GM06990 (cell line): ENCODE results near the gene CHST2.

Source experiments
- DNase-seq: peaks from one replicate; pipeline ENCODE4 v3.0.0-alpha.2; 2011; ENCODE audit not compliant: insufficient read length; ENCODE audit errors: extremely low read depth
- H3K27me3 ChIP-seq: replicated peaks from 2 replicates; pipeline ENCODE4 v1.6.0; 2011; ENCODE audit warnings: low read length; ENCODE audit not compliant: control insufficient read depth, insufficient read depth
- H3K36me3 ChIP-seq: 2 replicates; pipeline ENCODE4 v1.5.1; 2011; ENCODE audit warnings: low read length; ENCODE audit not compliant: control insufficient read depth, insufficient read depth
- H3K4me3 ChIP-seq: replicated peaks from 2 replicates; pipeline ENCODE4 v1.5.1; 2011; ENCODE audit warnings: low read depth, mild to moderate bottlenecking, control low read depth, low read length
- CTCF ChIP-seq: IDR thresholded peaks from 2 replicates; pipeline ENCODE4 v1.5.1; 2011; ENCODE audit warnings: low read length, control low read depth, mild to moderate bottlenecking, inconsistent platforms; ENCODE audit not compliant: insufficient read depth, poor library complexity, severe bottlenecking

Gene CHST2

GRCh38 chr3:143170074-143170473, 50.5 kb downstream of the CHST2 start:
- Histone ChIP-seq H3K27me3 (no peaks in the 10 kb centered on the region), H3K36me3 (no peaks in the 10 kb centered on the region), H3K4me3 (no peak overlapping the region)
- no peak for TF ChIP-seq CTCF
- no peak for DNase-seq

GRCh38 chr3:143170676-143171075, 51.1 kb downstream of the CHST2 start:
- no peak for TF ChIP-seq CTCF
- DNase-seq = no peak
- Histone ChIP-seq H3K36me3 (no peaks in the 10 kb centered on the region), H3K4me3 (no peak overlapping the region), H3K27me3 (no peaks in the 10 kb centered on the region)

GRCh38 chr3:143171141-143171980, 51.8 kb downstream of the CHST2 start:
- Histone ChIP-seq H3K27me3 (no peaks in the 10 kb centered on the region), H3K4me3 (no peak overlapping the region), H3K36me3 (no peaks in the 10 kb centered on the region)
- DNase-seq = peak; percentile 51
- TF ChIP-seq CTCF = no peak

DNA sequence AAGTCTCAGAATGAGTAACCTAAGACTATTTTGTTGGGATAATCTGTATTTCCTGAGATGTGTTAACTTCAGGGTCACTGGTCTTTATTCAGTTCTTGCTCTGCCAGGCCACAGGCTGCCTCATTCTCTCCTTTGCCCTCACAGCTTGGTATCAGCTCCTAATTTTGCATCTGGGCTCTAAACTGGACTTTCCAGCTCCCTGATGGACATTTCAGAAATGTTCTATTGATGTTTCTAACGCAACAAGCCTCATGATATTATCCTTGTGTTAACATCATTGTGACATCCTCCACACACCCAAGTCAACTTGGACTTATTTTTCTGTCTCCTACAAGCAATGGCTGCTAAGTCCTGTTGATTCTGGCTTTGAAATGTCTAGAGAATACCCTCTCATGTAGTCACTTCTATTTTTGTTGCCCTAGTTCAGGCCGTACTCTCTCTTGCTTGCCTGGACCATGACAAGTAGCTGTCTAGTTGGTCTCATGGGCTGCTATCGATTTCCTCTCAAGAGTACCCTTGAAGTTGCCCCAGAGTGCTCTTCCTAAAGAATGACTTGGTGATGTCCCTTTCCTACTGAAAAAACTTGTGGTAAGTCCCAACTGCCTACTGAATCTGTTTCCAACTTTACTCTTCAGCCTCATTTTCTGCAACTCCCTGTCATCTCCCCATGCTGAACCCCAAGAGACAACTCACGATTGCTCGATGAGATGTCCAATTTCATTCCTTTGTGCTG, 52.7 kb downstream of the CHST2 start:
- Histone ChIP-seq H3K36me3 (no peaks in the 10 kb centered on the region), H3K4me3 (no peak overlapping the region; the same call in 1 of the 2 replicates), H3K27me3 (no peaks in the 10 kb centered on the region)
- DNase-seq = no peak
- no peak for TF ChIP-seq CTCF

DNA sequence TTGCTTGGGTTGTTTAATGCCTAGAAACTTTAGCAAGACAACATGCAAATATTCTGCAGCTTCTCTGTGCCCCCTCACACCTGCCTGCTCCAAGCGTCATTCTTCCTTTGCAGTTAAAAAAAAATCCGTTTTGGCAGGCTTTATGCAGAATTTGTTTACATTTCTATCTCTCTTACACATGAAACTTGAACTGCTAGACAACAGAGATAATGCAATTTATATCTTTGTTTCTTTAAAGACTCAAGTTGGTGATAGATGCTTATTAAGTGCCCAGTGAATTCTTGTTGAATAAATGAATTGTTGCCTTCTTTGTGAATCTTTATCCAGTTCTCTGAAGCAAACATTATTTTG, 53.2 kb downstream of the CHST2 start:
- no peaks in the 10 kb centered on the region for H3K27me3 ChIP-seq
- no peak for TF ChIP-seq CTCF
- DNase-seq = no peak
- no peaks in the 10 kb centered on the region for H3K36me3 ChIP-seq
- H3K4me3 ChIP-seq = no peak overlapping the region
